HG02759 (cell line): Measurements from ENCODE around the gene HDDC3.

ENCODE experiments used
- ATAC-seq: cut with Tn5 transposase; IDR thresholded peaks from one replicate; pipeline ENCODE4 v1.9.1; 2021; ENCODE audit warnings: mild to moderate bottlenecking, moderate library complexity; ENCODE audit not compliant: unreplicated experiment

HDDC3 gene

DNA sequence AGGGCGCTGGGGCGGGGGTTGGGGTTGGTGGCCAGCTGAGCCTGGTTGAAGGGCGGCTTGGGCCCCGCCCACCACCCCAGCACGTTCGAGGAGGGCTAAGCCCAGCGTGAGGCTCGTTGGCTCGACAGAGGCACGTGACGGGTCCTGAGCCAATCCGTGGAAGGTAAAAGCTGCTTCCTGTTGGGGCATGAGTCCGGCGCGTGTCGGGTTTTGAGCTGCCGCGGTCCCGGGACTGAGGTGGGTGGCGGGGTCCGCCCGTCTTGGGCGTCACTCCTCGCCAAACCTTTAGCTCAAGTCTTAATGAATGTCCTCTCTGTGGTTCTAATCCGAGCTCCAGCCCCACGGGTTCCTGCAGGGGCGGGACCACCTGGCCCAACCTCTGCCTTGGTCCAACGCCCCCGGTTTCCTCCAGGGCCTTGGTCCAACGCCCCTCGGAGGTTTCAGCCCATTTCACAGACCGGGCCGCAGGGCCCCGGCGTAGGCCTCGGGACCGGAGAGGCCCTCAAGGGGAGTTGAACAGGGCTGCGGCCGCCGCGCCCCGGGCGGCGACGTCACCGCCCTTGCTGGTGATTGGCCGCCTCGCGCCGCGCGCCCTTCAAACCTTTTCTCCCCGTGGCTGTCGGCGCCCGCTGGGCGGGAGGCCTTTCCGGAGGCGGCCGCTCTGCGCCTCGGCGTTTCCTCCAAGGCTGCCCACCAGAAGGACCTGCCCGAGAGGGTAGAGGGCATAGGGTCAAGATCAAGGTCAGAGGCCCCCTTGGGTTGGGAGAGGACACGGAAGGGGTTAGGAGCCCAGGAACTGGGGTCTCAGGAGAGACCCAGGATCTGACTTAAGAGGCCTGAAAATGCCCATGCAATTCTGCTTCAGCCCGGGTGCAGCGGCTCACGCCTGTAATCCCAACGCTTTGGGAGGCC, 22.6 kb upstream of the HDDC3 start, which contains the start of gene RCCD1:
Gene RCCD1, plus strand, starts transcription at position 173 of the 912 bp plus-strand sequence. CDS start 1,851 bp downstream, outside the sequence.
- peak; percentile 89 for ATAC-seq

- no peak for ATAC-seq
Measured at GRCh38 chr15:90953947-90954711, 21.8 kb upstream of the HDDC3 start.

DNA sequence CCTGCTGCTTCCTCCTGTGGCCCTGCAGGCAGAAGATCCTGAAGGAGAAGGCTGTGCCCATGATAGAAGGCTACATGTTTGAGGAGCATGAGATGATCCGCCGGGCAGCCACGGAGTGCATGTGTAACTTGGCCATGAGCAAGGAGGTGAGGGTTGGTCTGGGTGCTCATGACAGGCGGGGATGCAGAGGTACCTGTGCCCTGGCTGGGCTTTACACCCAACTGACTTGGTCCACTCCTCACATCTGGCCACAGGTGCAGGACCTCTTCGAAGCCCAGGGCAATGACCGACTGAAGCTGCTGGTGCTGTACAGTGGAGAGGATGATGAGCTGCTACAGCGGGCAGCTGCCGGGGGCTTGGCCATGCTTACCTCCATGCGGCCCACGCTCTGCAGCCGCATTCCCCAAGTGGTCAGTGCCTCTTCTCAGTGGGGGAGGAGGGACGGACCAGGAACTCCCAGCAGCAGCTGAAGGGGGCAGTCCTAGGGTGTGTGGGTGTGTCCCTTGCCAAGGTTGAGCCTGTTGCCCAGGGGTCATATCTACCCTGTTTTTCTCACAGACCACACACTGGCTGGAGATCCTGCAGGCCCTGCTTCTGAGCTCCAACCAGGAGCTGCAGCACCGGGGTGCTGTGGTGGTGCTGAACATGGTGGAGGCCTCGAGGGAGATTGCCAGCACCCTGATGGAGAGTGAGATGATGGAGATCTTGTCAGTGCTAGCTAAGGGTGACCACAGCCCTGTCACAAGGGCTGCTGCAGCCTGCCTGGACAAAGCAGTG, 20.7 kb upstream of the HDDC3 start:
- no peak for ATAC-seq

DNA sequence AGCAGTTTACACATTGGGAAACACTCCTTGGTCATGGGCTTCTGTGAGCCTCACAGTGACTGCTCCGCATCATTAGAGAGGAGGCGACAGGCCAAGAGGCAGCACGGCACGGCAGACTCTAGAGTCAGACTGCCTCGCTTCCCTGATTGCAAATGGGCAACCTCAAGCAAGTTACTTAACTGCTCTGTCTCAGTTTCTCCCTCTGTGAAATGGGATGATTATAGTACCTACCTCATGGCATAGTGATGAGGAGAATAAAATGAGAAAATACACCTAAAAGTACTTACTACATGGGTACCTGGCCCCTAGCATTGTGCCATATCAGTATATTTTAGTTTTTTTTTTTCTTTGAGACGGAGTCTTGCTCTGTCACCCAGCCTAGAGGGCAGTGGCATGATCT, 18.3 kb upstream of the HDDC3 start:
- no peak for ATAC-seq

- ATAC-seq: no peak
Measured at GRCh38 chr15:90949979-90950675, 17.8 kb upstream of the HDDC3 start.

- ATAC-seq: no peak
Measured at GRCh38 chr15:90948506-90948905, 16.2 kb upstream of the HDDC3 start.

DNA sequence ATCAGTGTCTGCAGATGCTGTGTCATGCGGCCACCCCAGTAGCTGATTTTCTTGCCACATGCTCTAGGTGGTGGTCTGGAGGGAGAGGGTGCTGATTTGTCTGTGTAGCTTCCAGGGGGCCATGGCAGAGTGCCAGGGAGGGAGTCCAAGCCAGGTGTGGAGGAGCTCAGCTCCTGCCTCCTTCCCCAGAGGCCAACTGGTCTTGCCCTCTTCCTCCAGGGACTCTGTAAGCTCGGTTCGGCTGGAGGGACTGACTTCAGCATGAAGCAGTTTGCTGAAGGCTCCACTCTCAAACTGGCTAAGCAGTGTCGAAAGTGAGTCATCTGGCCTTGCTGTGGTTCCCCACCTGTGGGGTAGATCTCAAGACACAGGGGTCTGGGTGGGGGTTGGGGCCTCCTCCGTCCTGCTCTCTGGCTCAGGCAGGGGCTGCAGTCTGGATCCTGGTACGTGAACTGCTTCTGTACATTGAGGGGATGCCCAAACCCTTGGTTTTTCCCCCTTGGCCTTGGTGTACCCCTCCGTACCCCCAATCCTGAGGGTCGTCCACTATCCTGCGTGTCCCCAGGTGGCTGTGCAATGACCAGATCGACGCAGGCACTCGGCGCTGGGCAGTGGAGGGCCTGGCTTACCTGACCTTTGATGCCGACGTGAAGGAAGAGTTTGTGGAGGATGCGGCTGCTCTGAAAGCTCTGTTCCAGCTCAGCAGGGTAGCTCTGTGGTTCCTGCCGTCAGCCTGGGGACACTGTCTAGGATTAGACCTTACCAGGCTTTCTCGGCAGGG, 15.4 kb upstream of the HDDC3 start:
- no peak for ATAC-seq

- ATAC-seq: no peak
Measured at GRCh38 chr15:90946941-90947576, 14.7 kb upstream of the HDDC3 start.

DNA sequence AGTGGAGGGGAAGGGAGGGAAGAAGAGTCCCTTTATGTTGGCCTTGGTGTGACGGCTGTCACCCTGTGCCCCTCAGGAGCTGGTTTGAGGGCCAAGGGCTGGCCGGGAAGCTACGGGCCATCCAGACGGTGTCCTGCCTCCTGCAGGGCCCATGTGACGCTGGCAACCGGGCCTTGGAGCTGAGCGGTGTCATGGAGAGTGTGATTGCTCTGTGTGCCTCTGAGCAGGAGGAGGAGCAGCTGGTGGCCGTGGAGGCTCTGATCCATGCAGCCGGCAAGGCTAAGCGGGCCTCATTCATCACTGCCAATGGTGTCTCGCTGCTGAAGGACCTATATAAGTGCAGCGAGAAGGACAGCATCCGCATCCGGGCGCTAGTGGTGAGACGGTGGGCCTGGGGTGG, 14.2 kb upstream of the HDDC3 start:
- no peak for ATAC-seq

DNA sequence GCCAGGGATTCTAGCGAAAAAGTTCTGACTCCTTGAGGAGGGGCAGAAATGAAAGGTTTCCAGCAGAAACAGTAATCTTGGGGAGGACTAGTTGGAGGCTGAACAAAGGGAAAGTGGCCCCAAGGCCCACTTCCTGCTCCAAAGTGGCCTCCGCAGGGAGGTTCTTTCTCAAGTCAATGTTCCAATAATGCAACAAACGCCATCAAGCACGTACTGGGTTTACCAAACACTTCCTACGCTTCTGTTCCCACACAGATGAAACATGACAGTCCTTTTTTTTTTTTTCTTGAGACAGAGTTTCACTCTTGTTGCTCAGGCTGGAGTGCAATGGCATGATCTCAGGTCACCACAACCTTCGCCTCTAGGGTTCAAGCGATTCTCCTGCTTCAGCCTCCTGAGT, 12.7 kb upstream of the HDDC3 start:
- no peak for ATAC-seq

DNA sequence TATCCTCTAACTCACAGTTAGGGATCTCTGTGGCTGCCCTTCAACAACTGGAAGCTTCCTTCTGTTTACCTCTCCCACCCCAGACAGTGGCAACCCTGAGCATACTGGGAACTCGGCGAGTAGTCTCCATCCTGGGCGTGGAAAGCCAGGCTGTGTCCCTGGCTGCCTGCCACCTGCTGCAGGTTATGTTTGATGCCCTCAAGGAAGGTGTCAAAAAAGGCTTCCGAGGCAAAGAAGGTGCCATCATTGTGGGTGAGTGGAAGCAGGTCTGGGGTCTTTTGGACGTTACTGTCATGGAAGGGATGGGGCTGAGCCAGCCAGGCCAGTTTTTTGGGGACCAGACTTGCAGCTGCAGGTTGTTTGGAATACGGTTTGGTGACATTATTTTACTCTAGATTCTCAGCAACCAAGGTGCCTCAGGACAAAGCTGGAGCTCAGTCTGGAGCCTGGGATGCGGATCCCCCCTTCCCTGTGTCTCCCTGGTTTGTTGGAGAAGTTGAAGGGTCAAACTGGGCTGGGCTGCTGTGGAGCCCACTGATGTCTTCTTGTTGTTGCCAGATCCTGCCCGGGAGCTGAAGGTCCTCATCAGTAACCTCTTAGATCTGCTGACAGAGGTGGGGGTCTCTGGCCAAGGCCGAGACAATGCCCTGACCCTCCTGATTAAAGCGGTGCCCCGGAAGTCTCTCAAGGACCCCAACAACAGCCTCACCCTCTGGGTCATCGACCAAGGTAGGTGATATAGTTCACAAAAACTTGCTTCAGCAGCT, 10.2 kb upstream of the HDDC3 start:
- ATAC-seq: no peak

DNA sequence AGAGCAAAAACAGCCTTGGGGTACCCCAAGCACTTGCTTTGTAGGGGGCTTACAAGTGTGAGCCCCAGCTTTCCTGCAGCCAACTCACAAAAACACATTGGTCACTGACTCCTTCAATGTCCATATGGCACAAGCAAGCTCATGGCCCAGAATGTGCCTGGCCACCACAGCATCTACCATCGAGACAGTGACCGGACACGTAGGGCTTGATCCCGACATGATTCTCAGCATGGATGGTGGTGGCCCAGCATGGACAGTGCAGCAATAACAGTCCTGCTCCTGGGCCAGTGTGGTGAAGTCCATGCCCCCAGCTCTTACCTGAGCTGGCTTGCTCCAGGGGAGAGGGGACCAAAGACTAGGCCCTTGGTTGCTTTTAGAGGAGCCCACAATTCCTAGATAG, 8.7 kb upstream of the HDDC3 start:
- ATAC-seq: no peak

DNA sequence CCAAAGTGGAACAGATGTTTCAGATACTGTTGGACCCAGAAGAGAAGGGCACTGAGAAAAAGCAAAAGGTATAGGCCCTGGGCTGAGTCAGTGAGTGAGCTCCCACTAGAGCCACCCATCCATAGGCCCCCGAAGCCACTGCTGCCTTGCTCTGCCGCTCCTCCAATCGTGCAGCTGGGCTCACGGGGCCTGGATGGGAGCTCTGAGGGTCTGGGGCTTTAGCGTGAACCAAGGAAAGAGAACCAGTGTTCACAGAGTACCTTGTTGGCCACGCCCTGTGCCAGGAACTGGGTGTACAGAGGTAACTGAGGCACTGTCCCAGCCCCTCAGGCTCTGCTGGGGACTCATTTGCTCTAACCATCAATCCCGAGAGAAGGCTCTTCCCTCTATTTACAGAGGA, 7.4 kb upstream of the HDDC3 start:
- no peak for ATAC-seq

- ATAC-seq: no peak
Measured at GRCh38 chr15:90938261-90938660, 5.9 kb upstream of the HDDC3 start.

DNA sequence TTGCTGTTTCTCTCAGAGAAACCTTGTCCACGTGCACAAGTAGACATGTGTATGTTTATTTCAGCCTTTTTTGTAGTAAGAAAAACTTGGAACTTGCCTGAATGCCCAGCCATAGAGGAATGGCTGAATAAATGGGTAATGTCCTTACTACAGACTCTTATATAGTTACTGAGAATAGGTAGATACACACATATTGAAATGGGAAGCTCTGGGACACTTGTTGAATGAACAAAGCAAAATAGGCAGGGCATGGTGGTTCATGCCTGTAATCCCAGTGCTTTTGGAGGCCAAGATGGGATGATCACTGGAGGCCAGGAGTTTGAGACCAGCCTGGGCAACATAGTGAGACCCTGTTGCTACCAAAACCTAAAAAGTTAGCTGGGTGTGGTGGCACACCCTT, 4.5 kb upstream of the HDDC3 start:
- ATAC-seq: no peak

DNA sequence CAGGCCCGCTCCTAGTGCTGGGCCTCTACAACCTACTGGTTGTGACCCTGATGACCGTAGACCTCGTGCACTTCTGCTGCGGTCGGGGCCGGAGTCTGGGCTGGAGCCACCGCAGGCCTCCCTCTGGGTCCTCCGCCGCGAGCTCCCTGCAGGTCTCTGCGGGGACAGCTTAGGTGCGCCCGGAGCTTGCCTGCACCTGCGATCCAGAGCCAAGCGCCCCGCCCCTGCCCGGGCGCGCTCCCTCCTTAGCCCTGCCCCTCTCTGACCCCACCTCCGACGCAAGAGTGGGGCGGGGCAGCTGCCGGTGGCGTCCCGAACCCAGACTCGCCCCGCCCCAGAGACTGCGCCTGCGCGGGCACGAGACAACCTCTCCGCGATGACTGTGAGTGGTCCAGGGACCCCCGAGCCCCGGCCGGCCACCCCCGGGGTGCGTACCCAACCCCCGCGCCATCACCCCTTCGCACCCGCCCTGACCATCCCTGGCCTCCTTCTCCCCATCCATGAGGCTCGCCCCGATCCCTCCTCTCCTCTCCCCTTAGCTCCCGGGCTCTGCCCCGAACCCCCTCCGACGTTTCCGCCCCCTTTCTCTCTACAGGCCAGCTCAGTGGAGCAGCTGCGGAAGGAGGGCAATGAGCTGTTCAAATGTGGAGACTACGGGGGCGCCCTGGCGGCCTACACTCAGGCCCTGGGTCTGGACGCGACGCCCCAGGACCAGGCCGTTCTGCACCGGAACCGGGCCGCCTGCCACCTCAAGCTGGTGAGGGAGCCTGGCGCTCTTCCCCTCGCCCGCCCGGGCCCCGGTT, 2.8 kb upstream of the HDDC3 start, which contains the start of gene UNC45A:
Gene UNC45A, plus strand, starts transcription at position 337 of the 803 bp plus-strand sequence. Its CDS starts 40 bp downstream, at position 377.
- ATAC-seq: peak; percentile 71

GRCh38 chr15:90934256-90934948, 2.1 kb upstream of the HDDC3 start:
- peak; percentile 39 for ATAC-seq
